A172 (cell line): ENCODE data around the gene AP1G2. TPM values are rescaled to one million over a fixed set of nuclear protein-coding genes. Genes with fewer than 3 reads are reported as not detected.

Experiments used
- DNase-seq: peaks from one replicate; pipeline ENCODE4 v3.0.0-alpha.2; 2015; ENCODE audit warnings: low spot score
- total RNA-seq: library from RNA; depleted of rRNA; stranded (reverse); fragments of >200 nt; shearing (Covaris generic); gene quantifications from 2 replicates; pipeline ENCODE4 v1.2.3, GENCODE V29; 2014

Gene AP1G2
- total RNA-seq, 1 experiment from 2014 or later: 16.6 TPM

DNA sequence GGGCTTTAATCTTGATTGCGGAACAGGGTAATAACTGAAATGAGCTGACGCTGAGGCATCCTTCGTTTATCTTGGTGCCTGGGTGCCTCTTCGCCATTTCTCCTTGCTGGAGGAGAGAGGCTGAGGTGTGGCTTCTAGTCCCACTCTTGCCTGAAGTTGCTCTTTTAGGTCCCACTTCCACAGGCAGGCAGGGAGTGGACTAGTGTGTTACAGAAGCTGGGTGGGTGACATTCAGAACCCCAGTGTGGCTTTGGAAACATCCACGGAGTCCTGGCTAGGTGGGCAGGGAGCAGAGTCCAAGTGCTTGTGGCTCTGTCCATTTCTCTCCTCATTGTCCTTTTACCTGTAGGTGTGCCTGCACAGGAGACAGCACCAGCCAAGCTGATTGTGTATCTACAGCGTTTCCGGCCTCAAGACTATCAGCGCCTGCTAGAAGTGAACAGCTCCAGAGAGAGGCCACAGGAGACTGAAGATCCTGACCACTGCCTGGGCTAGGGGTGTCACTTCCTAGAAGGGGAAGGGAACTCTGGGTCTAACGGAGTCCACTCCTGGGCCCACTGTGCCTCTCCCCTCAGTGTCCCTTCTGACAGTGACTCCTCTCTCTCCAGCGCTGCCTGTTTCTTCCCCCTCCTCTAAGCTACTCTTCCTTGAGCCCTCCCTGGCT, 9.1 kb downstream of the AP1G2 start:
- DNase-seq: no peak

GRCh38 chr14:23557946-23558345, 9.6 kb downstream of the AP1G2 start:
- DNase-seq: no peak

GRCh38 chr14:23557521-23557920, 10.1 kb downstream of the AP1G2 start:
- no peak for DNase-seq

GRCh38 chr14:23556700-23557440, 10.7 kb downstream of the AP1G2 start:
- no peak for DNase-seq

GRCh38 chr14:23555882-23556699, 11.5 kb downstream of the AP1G2 start, which contains the start of gene THTPA:
Gene THTPA (plus strand): TSS chr14:23556271. CDS start chr14:23556758, 487 bp downstream.
- peak; percentile 73 for DNase-seq

- no peak for DNase-seq
Observed at GRCh38 chr14:23555533-23555881, 12.1 kb downstream of the AP1G2 start.

DNA sequence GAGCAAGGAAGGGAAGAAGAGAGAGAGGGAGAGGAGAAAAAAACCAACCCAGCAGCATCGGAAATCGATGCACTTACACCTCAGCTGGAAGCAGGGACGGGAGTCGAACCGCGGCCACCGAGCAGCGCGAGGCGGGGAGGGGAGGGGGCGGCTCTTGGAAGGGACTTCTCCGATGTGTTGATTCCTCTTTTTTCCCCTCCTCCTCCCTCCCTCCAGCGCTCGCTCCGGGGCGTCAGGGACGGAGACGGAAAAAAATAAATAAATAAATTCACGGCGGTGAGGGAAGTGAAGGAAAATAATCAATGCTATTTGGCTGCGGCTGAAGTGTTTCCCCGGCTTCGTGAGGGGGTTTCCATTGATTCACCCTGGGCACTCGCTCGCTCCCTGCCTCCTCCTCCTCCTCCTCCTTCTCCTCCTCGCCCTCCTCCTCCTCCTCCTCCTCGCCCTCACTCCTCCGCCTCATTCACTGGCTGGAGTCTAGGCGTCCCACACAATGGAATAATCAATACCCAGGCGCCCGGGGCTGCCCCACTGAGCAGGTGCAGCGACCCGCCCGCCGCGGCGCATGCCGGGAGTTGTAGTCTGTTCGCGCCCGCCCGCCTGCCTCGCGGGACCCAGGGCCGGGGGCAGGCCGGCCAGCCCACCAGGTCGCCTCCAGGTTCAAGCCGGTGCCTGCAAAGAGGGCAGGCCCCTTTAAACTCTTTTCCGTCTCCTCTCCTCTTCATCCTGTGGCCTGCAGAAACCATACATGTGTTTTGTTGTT, 16.1 kb downstream of the AP1G2 start, which contains the start of gene ZFHX2:
ZFHX2 (minus strand) TSS at position 500 of the 763 bp plus-strand sequence. CDS start 16,440 bp downstream, outside the sequence.
- peak; percentile 44 for DNase-seq

GRCh38 chr14:23550812-23551265, 16.8 kb downstream of the AP1G2 start:
- DNase-seq: no peak

DNA sequence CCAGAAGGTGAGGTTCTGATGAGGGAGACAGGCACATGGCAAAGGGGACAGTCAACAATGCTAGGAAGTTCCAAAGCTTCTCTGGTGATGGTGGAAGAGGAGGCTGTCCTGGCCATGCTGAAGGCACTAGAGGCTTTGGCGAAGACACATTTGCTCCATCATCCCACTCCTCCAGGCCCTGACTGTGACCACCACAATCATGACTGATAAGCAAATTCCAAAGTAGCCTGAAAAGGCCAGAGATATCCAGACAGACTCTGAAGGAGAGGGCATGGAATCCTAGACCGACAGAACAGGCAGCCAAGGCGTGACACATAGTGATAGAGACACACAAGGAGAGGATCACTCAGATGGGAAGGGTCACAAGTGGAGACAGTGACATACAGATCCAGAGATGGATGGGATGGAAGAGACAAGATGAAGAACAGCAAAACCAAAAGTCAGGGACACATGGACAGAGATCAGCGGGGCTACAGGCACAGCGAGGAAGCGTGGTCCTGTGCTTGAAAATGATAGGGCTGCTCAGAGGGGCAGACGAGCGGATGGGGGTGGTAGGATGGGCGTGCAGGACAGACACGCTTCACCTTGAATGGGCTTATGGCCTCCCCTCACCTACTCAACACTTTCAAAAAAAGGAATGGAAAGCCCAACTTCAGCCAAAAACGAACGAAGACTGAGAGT, 17.3 kb downstream of the AP1G2 start:
- no peak for DNase-seq

GRCh38 chr14:23548351-23549318, 19.0 kb downstream of the AP1G2 start:
- no peak for DNase-seq

DNA sequence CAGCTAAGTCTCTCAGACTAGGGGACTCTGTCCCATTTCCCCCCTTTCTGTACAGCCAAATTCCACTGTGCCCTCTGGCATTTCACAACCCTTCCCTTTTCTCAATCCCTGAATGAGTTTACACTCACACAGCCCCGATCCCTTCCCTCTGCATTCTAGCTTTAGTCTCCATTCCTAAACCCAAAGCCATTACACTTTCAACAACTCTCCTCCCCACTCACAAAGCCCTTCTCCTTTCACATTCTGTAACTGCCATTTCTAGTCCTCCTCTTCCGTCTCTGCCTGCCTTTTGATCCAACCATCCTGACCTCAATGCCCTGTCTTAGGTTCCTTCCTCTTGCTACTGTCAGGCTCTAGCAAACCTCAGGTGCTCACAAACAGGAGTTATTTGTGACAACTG, 19.7 kb downstream of the AP1G2 start:
- no peak for DNase-seq

- DNase-seq: no peak
Observed at GRCh38 chr14:23546450-23547035, 21.0 kb downstream of the AP1G2 start.

- no peak for DNase-seq
Observed at GRCh38 chr14:23545740-23546365, 21.7 kb downstream of the AP1G2 start.

DNA sequence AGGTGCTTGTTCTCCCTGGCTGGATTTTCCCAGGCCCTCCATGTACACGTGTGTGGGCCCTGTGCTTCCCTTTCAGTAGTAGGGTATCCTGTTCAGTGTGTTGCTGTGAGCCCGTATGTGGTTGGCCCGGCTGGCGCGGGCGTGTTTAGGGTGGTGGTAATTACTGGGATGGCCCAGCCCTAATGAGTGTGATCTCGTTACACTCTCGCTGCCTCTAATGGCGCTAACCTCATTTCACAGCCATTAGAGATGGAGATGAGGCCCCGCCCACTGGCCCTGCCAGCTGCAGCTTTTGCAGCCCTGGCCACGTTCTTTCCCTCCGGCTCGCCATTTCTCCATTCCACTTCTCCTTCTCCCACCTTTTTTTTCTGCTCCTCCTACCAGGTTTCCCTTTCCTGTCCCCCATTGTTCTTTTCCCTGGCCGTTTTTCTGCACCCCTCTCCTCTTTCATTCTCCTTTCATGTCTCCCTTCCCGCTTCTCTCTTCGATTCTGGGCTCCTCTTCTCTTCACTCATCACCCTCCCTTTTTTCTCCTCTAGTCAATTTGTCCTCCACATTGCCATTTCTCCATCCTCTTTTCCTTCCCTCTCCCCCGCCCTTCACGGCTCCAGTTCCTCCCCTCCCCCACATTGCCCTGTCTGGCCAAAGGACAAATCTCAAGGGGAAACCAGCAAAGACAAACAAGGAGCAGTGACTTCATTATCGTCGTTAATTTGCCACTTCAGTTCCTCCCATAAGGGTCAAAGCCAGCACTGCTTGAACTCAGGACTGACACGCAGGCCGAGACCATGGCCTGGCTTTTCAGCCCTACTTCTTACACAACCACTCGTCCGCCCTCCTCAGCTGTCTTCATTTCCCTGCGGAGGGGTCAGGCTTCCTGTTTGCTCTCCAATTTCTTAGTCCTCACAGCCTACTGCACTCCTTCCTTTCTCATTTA, 22.8 kb downstream of the AP1G2 start:
- DNase-seq: no peak

DNA sequence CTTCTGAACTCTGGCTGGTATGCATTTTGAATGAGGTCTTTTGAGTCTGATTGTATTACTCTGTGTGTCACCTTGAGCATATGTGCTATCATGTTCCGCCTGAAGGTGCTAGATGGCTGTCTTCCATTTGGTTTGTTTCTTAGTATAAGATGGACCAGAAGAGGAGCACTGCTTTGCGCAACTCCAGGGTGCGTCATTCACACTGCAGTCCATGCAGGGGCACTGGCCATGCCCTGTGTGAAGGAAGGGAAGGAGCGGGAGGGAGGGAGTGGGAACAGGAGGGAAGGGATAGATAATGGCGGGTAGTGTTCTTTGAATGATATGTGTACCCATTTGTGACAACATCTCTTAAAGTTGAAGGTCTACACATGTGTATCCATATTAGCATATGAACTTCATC, 24.2 kb downstream of the AP1G2 start:
- no peak for DNase-seq

GRCh38 chr14:23542261-23542660, 25.3 kb downstream of the AP1G2 start:
- no peak for DNase-seq

GRCh38 chr14:23540141-23540469, 27.5 kb downstream of the AP1G2 start:
- DNase-seq: no peak
